ENCODE data around the gene TMEM25.

Gene TMEM25

GRCh38 chr11:118532852-118533768 lies 2.1 kb downstream of the TMEM25 start:
- Histone ChIP-seq H3K27me3 (ENCODE audit: low read depth, low read length) (no peaks in the 10 kb centered on the region), H3K9me3 (ENCODE audit: control insufficient read depth in 1 of 2, low read length in 2 of 2) (no peaks in the 10 kb centered on the region), H3K27ac (ENCODE audit: low read length) (peak overlapping the region; percentile 29)

GRCh38 chr11:118533769-118534729 lies 3.1 kb downstream of the TMEM25 start:
- H3K27ac ChIP-seq (ENCODE audit: low read length) = peak overlapping the region; percentile 45
- H3K36me3 ChIP-seq (ENCODE audit: control insufficient read depth in 1 of 2, insufficient read depth in 2 of 2, low read length in 2 of 2) = peaks cover 0 to 20% of the 10 kb centered on the region in 2 donors
- H3K4me3 ChIP-seq (ENCODE audit: low read depth in 1 of 2, low read length in 2 of 2) = no peak overlapping the region
- peaks cover 0 to 20% of the 10 kb centered on the region in 2 donors for H3K4me1 ChIP-seq (ENCODE audit: control insufficient read depth in 1 of 2, insufficient read depth in 2 of 2, low read length in 2 of 2)
- no peaks in the 10 kb centered on the region for H3K9me3 ChIP-seq (ENCODE audit: control insufficient read depth in 1 of 2, low read length in 2 of 2)
- H3K27me3 ChIP-seq (ENCODE audit: low read depth, low read length) = no peaks in the 10 kb centered on the region

More at GRCh38 chr11:118532852-118533768, 2.1 kb downstream of the TMEM25 start:
- Histone ChIP-seq H3K36me3 (ENCODE audit: control insufficient read depth in 1 of 2, insufficient read depth in 2 of 2, low read length in 2 of 2) (peaks cover 0 to 20% of the 10 kb centered on the region in 2 donors), H3K4me3 (ENCODE audit: low read depth in 1 of 2, low read length in 2 of 2) (no peak overlapping the region), H3K4me1 (ENCODE audit: control insufficient read depth in 1 of 2, insufficient read depth in 2 of 2, low read length in 2 of 2) (peaks cover 0 to 21% of the 10 kb centered on the region in 2 donors)

GRCh38 chr11:118535261-118535660 lies 4.3 kb downstream of the TMEM25 start:
- H3K27ac ChIP-seq (ENCODE audit: low read length) = no peak overlapping the region
- H3K36me3 ChIP-seq (ENCODE audit: control insufficient read depth in 1 of 2, insufficient read depth in 2 of 2, low read length in 2 of 2) = peaks cover 0 to 20% of the 10 kb centered on the region in 2 donors
- peaks cover 0 to 8% of the 10 kb centered on the region in 2 donors for H3K4me1 ChIP-seq (ENCODE audit: control insufficient read depth in 1 of 2, insufficient read depth in 2 of 2, low read length in 2 of 2)
- no peak overlapping the region for H3K4me3 ChIP-seq (ENCODE audit: low read depth in 1 of 2, low read length in 2 of 2)
- no peaks in the 10 kb centered on the region for H3K27me3 ChIP-seq (ENCODE audit: low read depth, low read length)
- H3K9me3 ChIP-seq (ENCODE audit: control insufficient read depth in 1 of 2, low read length in 2 of 2) = no peaks in the 10 kb centered on the region

GRCh38 chr11:118536726-118537125 lies 5.7 kb downstream of the TMEM25 start:
- no peaks in the 10 kb centered on the region for H3K9me3 ChIP-seq (ENCODE audit: control insufficient read depth in 1 of 2, low read length in 2 of 2)
- no peak overlapping the region for H3K27ac ChIP-seq (ENCODE audit: low read length)
- no peak overlapping the region for H3K4me3 ChIP-seq (ENCODE audit: low read depth in 1 of 2, low read length in 2 of 2)
- H3K4me1 ChIP-seq (ENCODE audit: control insufficient read depth in 1 of 2, insufficient read depth in 2 of 2, low read length in 2 of 2) = peaks cover 0 to 6% of the 10 kb centered on the region in 2 donors
- H3K27me3 ChIP-seq (ENCODE audit: low read depth, low read length) = no peaks in the 10 kb centered on the region
- peaks cover 0 to 23% of the 10 kb centered on the region in 2 donors for H3K36me3 ChIP-seq (ENCODE audit: control insufficient read depth in 1 of 2, insufficient read depth in 2 of 2, low read length in 2 of 2)

- no peak overlapping the region for H3K27ac ChIP-seq (ENCODE audit: low read length)
- H3K9me3 ChIP-seq (ENCODE audit: control insufficient read depth in 1 of 2, low read length in 2 of 2) = no peaks in the 10 kb centered on the region
These were observed 6.5 kb downstream of the TMEM25 start for GRCh38 chr11:118537409-118537980.

GRCh38 chr11:118544010-118544646 lies 13.1 kb downstream of the TMEM25 start:
- no peaks in the 10 kb centered on the region for H3K27me3 ChIP-seq (ENCODE audit: low read depth, low read length)
- no peaks in the 10 kb centered on the region for H3K4me1 ChIP-seq (ENCODE audit: control insufficient read depth in 1 of 2, insufficient read depth in 2 of 2, low read length in 2 of 2)
- H3K27ac ChIP-seq (ENCODE audit: low read length) = no peak overlapping the region
- peaks cover 7 to 34% of the 10 kb centered on the region in 2 donors for H3K36me3 ChIP-seq (ENCODE audit: control insufficient read depth in 1 of 2, insufficient read depth in 2 of 2, low read length in 2 of 2)
- H3K4me3 ChIP-seq (ENCODE audit: low read depth in 1 of 2, low read length in 2 of 2) = no peak overlapping the region
- no peaks in the 10 kb centered on the region for H3K9me3 ChIP-seq (ENCODE audit: control insufficient read depth in 1 of 2, low read length in 2 of 2)

More at GRCh38 chr11:118537409-118537980, 6.5 kb downstream of the TMEM25 start:
- no peaks in the 10 kb centered on the region for H3K27me3 ChIP-seq (ENCODE audit: low read depth, low read length)
- H3K36me3 ChIP-seq (ENCODE audit: control insufficient read depth in 1 of 2, insufficient read depth in 2 of 2, low read length in 2 of 2) = peaks cover 0 to 29% of the 10 kb centered on the region in 2 donors
- H3K4me1 ChIP-seq (ENCODE audit: control insufficient read depth in 1 of 2, insufficient read depth in 2 of 2, low read length in 2 of 2) = no peaks in the 10 kb centered on the region
- H3K4me3 ChIP-seq (ENCODE audit: low read depth in 1 of 2, low read length in 2 of 2) = no peak overlapping the region

GRCh38 chr11:118544647-118545010 lies 13.6 kb downstream of the TMEM25 start:
- H3K36me3 ChIP-seq (ENCODE audit: control insufficient read depth in 1 of 2, insufficient read depth in 2 of 2, low read length in 2 of 2) = peaks cover 7 to 34% of the 10 kb centered on the region in 2 donors
- no peak overlapping the region for H3K27ac ChIP-seq (ENCODE audit: low read length)
- no peaks in the 10 kb centered on the region for H3K27me3 ChIP-seq (ENCODE audit: low read depth, low read length)
- no peak overlapping the region for H3K4me3 ChIP-seq (ENCODE audit: low read depth in 1 of 2, low read length in 2 of 2)
- H3K4me1 ChIP-seq (ENCODE audit: control insufficient read depth in 1 of 2, insufficient read depth in 2 of 2, low read length in 2 of 2) = no peaks in the 10 kb centered on the region
- no peaks in the 10 kb centered on the region for H3K9me3 ChIP-seq (ENCODE audit: control insufficient read depth in 1 of 2, low read length in 2 of 2)

- H3K4me3 ChIP-seq (ENCODE audit: low read depth in 1 of 2, low read length in 2 of 2) = no peak overlapping the region
- H3K27ac ChIP-seq (ENCODE audit: low read length) = no peak overlapping the region
- H3K36me3 ChIP-seq (ENCODE audit: control insufficient read depth in 1 of 2, insufficient read depth in 2 of 2, low read length in 2 of 2) = peaks cover 7 to 34% of the 10 kb centered on the region in 2 donors
- no peaks in the 10 kb centered on the region for H3K27me3 ChIP-seq (ENCODE audit: low read depth, low read length)
- H3K9me3 ChIP-seq (ENCODE audit: control insufficient read depth in 1 of 2, low read length in 2 of 2) = no peaks in the 10 kb centered on the region
- no peaks in the 10 kb centered on the region for H3K4me1 ChIP-seq (ENCODE audit: control insufficient read depth in 1 of 2, insufficient read depth in 2 of 2, low read length in 2 of 2)
These were observed 14.5 kb downstream of the TMEM25 start for GRCh38 chr11:118545533-118545932.

- Histone ChIP-seq H3K27ac (ENCODE audit: low read length) (no peak overlapping the region), H3K27me3 (ENCODE audit: low read depth, low read length) (no peaks in the 10 kb centered on the region), H3K9me3 (ENCODE audit: control insufficient read depth in 1 of 2, low read length in 2 of 2) (no peaks in the 10 kb centered on the region), H3K36me3 (ENCODE audit: control insufficient read depth in 1 of 2, insufficient read depth in 2 of 2, low read length in 2 of 2) (peaks cover 13 to 36% of the 10 kb centered on the region in 2 donors), H3K4me1 (ENCODE audit: control insufficient read depth in 1 of 2, insufficient read depth in 2 of 2, low read length in 2 of 2) (no peaks in the 10 kb centered on the region), H3K4me3 (ENCODE audit: low read depth in 1 of 2, low read length in 2 of 2) (no peak overlapping the region)
These were observed 16.1 kb downstream of the TMEM25 start for GRCh38 chr11:118547132-118547531.

GRCh38 chr11:118552341-118552740 lies 21.3 kb downstream of the TMEM25 start:
- Histone ChIP-seq H3K4me3 (ENCODE audit: low read depth in 1 of 2, low read length in 2 of 2) (no peak overlapping the region), H3K27me3 (ENCODE audit: low read depth, low read length) (no peaks in the 10 kb centered on the region), H3K27ac (ENCODE audit: low read length) (no peak overlapping the region), H3K36me3 (ENCODE audit: control insufficient read depth in 1 of 2, insufficient read depth in 2 of 2, low read length in 2 of 2) (peaks cover 30 to 45% of the 10 kb centered on the region in 2 donors), H3K9me3 (ENCODE audit: control insufficient read depth in 1 of 2, low read length in 2 of 2) (no peaks in the 10 kb centered on the region), H3K4me1 (ENCODE audit: control insufficient read depth in 1 of 2, insufficient read depth in 2 of 2, low read length in 2 of 2) (no peaks in the 10 kb centered on the region)
